ENCODE results near the gene PRMT2. TPM values are rescaled to one million over a fixed set of nuclear protein-coding genes. Genes with fewer than 3 reads are reported as not detected.

Gene PRMT2
- 100 to 1,000 TPM; 110 to 117 TPM for total RNA-seq

GRCh38 chr21:46635324-46636180, at the start of gene PRMT2:
Gene PRMT2, plus strand, starts transcription at chr21:46635674. Its CDS starts 1,278 bp downstream, at chr21:46636952.
- peak within 1 kb of the TSS; percentile 92 for H3K4me3 Mint-ChIP-seq
- no peaks in the 10 kb centered on the region for H3K9me3 Mint-ChIP-seq (ENCODE audit: insufficient read depth)
- H3K4me1 Mint-ChIP-seq (ENCODE audit: low read depth): peaks cover 67% of the 10 kb centered on the region
- peak within 1 kb of the TSS; percentile 84 for H3K27ac Mint-ChIP-seq
- peaks cover 34% of the 10 kb centered on the region for H3K36me3 Mint-ChIP-seq (ENCODE audit: low read depth)
- CTCF ChIA-PET: interaction anchor here (0.9 to 4.4 kb wide), 8 partner anchors 14 to 178 kb away, joined by 3 to 18 read pairs (median 6); no protein-coding TSS in a partner anchor
- POLR2A ChIA-PET: interaction anchor here (0.5 to 5.6 kb wide), 15 partner anchors 9 to 211 kb away, joined by 3 to 36 read pairs (median 4); partner anchors contain the start of gene S100B
- no peaks in the 10 kb centered on the region for H3K27me3 Mint-ChIP-seq (ENCODE audit: low read depth)
- ATAC-seq: peak; percentile 90
- peak; percentile 98 for DNase-seq

GRCh38 chr21:46594276-46594675, 41.2 kb upstream of the PRMT2 start:
- no peak for DNase-seq
- no peak for ATAC-seq
- POLR2A ChIA-PET: no interaction called here
- Mint-ChIP-seq H3K4me3 (no peak overlapping the region), H3K36me3 (ENCODE audit: low read depth) (peaks cover 20% of the 10 kb centered on the region), H3K4me1 (ENCODE audit: low read depth) (peaks cover 7% of the 10 kb centered on the region), H3K27ac (no peak overlapping the region), H3K9me3 (ENCODE audit: insufficient read depth) (peaks cover 27% of the 10 kb centered on the region), H3K27me3 (ENCODE audit: low read depth) (peaks cover 5% of the 10 kb centered on the region)
- CTCF ChIA-PET: no interaction called here

- POLR2A ChIA-PET: no interaction called here
- no peak for ATAC-seq
- peaks cover 16% of the 10 kb centered on the region for H3K4me1 Mint-ChIP-seq (ENCODE audit: low read depth)
These were observed 39.3 kb upstream of the PRMT2 start for GRCh38 chr21:46596201-46596600.

GRCh38 chr21:46597031-46597430, 38.4 kb upstream of the PRMT2 start:
- Mint-ChIP-seq H3K4me3 (no peak overlapping the region), H3K4me1 (ENCODE audit: low read depth) (peaks cover 16% of the 10 kb centered on the region), H3K36me3 (ENCODE audit: low read depth) (peaks cover 9% of the 10 kb centered on the region), H3K9me3 (ENCODE audit: insufficient read depth) (peaks cover 12% of the 10 kb centered on the region), H3K27ac (no peak overlapping the region), H3K27me3 (ENCODE audit: low read depth) (no peaks in the 10 kb centered on the region)
- POLR2A ChIA-PET: interaction anchor here (0.8 kb wide), 1 partner anchor 40 kb away, joined by 3 read pairs; no protein-coding TSS in a partner anchor
- no peak for DNase-seq
- no peak for ATAC-seq
- CTCF ChIA-PET: no interaction called here

More at GRCh38 chr21:46596201-46596600, 39.3 kb upstream of the PRMT2 start:
- H3K9me3 Mint-ChIP-seq (ENCODE audit: insufficient read depth): peaks cover 12% of the 10 kb centered on the region
- no peak for DNase-seq
- H3K36me3 Mint-ChIP-seq (ENCODE audit: low read depth): peaks cover 12% of the 10 kb centered on the region
- CTCF ChIA-PET: no interaction called here
- no peak overlapping the region for H3K27ac Mint-ChIP-seq
- no peak overlapping the region for H3K4me3 Mint-ChIP-seq
- H3K27me3 Mint-ChIP-seq (ENCODE audit: low read depth): no peaks in the 10 kb centered on the region

GRCh38 chr21:46597896-46598343, 37.6 kb upstream of the PRMT2 start:
- peaks cover 16% of the 10 kb centered on the region for H3K4me1 Mint-ChIP-seq (ENCODE audit: low read depth)
- H3K36me3 Mint-ChIP-seq (ENCODE audit: low read depth): peaks cover 7% of the 10 kb centered on the region
- H3K27ac Mint-ChIP-seq: no peak overlapping the region
- ATAC-seq (no peak), DNase-seq (no peak)
- POLR2A ChIA-PET: interaction anchor here (0.8 kb wide), 1 partner anchor 39 kb away, joined by 3 read pairs; no protein-coding TSS in a partner anchor
- CTCF ChIA-PET: no interaction called here
- H3K27me3 Mint-ChIP-seq (ENCODE audit: low read depth): no peaks in the 10 kb centered on the region
- peaks cover 7% of the 10 kb centered on the region for H3K9me3 Mint-ChIP-seq (ENCODE audit: insufficient read depth)
- no peak overlapping the region for H3K4me3 Mint-ChIP-seq

- H3K27ac Mint-ChIP-seq: no peak overlapping the region
- H3K27me3 Mint-ChIP-seq (ENCODE audit: low read depth): no peaks in the 10 kb centered on the region
- no peak overlapping the region for H3K4me3 Mint-ChIP-seq
- ChIA-PET POLR2A (no interaction called here), CTCF (no interaction called here)
- H3K4me1 Mint-ChIP-seq (ENCODE audit: low read depth): peaks cover 16% of the 10 kb centered on the region
- peaks cover under 1% of the 10 kb centered on the region for H3K9me3 Mint-ChIP-seq (ENCODE audit: insufficient read depth)
- DNase-seq: no peak
- ATAC-seq: no peak
- H3K36me3 Mint-ChIP-seq (ENCODE audit: low read depth): peaks cover 4% of the 10 kb centered on the region
These were observed 36.6 kb upstream of the PRMT2 start for GRCh38 chr21:46598581-46599572.

GRCh38 chr21:46600305-46600704, 35.2 kb upstream of the PRMT2 start:
- H3K4me1 Mint-ChIP-seq (ENCODE audit: low read depth): peaks cover 27% of the 10 kb centered on the region
- DNase-seq (no peak), ATAC-seq (no peak)
- no peak overlapping the region for H3K27ac Mint-ChIP-seq
- no peak overlapping the region for H3K4me3 Mint-ChIP-seq
- CTCF ChIA-PET: no interaction called here
- H3K27me3 Mint-ChIP-seq (ENCODE audit: low read depth): no peaks in the 10 kb centered on the region
- POLR2A ChIA-PET: interaction anchor here (0.7 kb wide), 1 partner anchor 21 kb away, joined by 3 read pairs; no protein-coding TSS in a partner anchor
- H3K36me3 Mint-ChIP-seq (ENCODE audit: low read depth): no peaks in the 10 kb centered on the region
- no peaks in the 10 kb centered on the region for H3K9me3 Mint-ChIP-seq (ENCODE audit: insufficient read depth)

GRCh38 chr21:46600978-46601377, 34.5 kb upstream of the PRMT2 start:
- Mint-ChIP-seq H3K4me1 (ENCODE audit: low read depth) (peaks cover 34% of the 10 kb centered on the region), H3K9me3 (ENCODE audit: insufficient read depth) (no peaks in the 10 kb centered on the region), H3K27ac (no peak overlapping the region), H3K36me3 (ENCODE audit: low read depth) (no peaks in the 10 kb centered on the region), H3K4me3 (no peak overlapping the region), H3K27me3 (ENCODE audit: low read depth) (no peaks in the 10 kb centered on the region)
- POLR2A ChIA-PET: interaction anchor here (0.7 kb wide), 1 partner anchor 21 kb away, joined by 3 read pairs; no protein-coding TSS in a partner anchor
- CTCF ChIA-PET: no interaction called here
- ATAC-seq: no peak
- DNase-seq: no peak

- Mint-ChIP-seq H3K4me1 (ENCODE audit: low read depth) (peaks cover 54% of the 10 kb centered on the region), H3K27ac (no peak overlapping the region), H3K27me3 (ENCODE audit: low read depth) (no peaks in the 10 kb centered on the region), H3K4me3 (no peak overlapping the region), H3K36me3 (ENCODE audit: low read depth) (no peaks in the 10 kb centered on the region), H3K9me3 (ENCODE audit: insufficient read depth) (no peaks in the 10 kb centered on the region)
- DNase-seq (no peak), ATAC-seq (no peak)
- CTCF ChIA-PET: no interaction called here
- POLR2A ChIA-PET: no interaction called here
These were observed 32.2 kb upstream of the PRMT2 start for GRCh38 chr21:46603228-46603627.

- no peak for ATAC-seq
- peaks cover 45% of the 10 kb centered on the region for H3K4me1 Mint-ChIP-seq (ENCODE audit: low read depth)
- peak overlapping the region; percentile 89 for H3K27ac Mint-ChIP-seq
- no peaks in the 10 kb centered on the region for H3K9me3 Mint-ChIP-seq (ENCODE audit: insufficient read depth)
- no peak for DNase-seq
- H3K4me3 Mint-ChIP-seq: peak overlapping the region; percentile 59
- CTCF ChIA-PET: interaction anchor here (1.0 to 2.3 kb wide), 3 partner anchors 16 to 52 kb away, joined by 3 to 10 read pairs (median 4); no protein-coding TSS in a partner anchor
- no peaks in the 10 kb centered on the region for H3K27me3 Mint-ChIP-seq (ENCODE audit: low read depth)
- POLR2A ChIA-PET: interaction anchor here (0.6 to 2.5 kb wide), 4 partner anchors 29 to 147 kb away, joined by 3 to 25 read pairs (median 4); partner anchors contain the start of gene PRMT2
- H3K36me3 Mint-ChIP-seq (ENCODE audit: low read depth): no peaks in the 10 kb centered on the region
These were observed 31.0 kb upstream of the PRMT2 start for GRCh38 chr21:46604329-46604974.

Measured in activated CD8-positive, alpha-beta T cell treated with anti-CD3 and anti-CD28 coated beads, Interleukin-2, amount 10 ng/mL, durations not matched to agents 7 days and 5 days (primary cell).